K562 (cell line): ENCODE data around the gene CSF1R. TPM values are rescaled to one million over a fixed set of nuclear protein-coding genes. Genes with fewer than 3 reads are reported as not detected.

Source experiments
- ATAC-seq: fragments of 200-7000 bp; cut with Tn5 transposase; 3 replicates; pipeline ENCODE4 v1.9.1; 2020; ENCODE audit warnings: moderate library complexity
- BruUV-seq: library from RNA; stranded (reverse); fragments of 400-500 nt; replicated peaks from 2 replicates; lab custom pipeline; 2021; lab: Mats Ljungman, UMichigan
- CTCF ChIA-PET: fragments of 300-600 bp; formaldehyde crosslinking; extraction: SDS; loops from one replicate; lab custom pipeline; 2021; ENCODE audit warnings: low intra/inter-chr PET ratio; lab: Yijun Ruan, JAX
- POLR2A ChIA-PET: fragments of 300-600, 350-650 bp; sonication (Branson Sonifier 250); formaldehyde crosslinking; extraction: SDS; loops from one replicate; lab custom pipeline; 2021; ENCODE audit warnings: antibody characterized with exemption, inconsistent platforms; lab: Yijun Ruan, JAX
- DNase-seq, 4 experiments: peaks; one replicate each; pipeline versions ENCODE4 v3.0.0 to v3.0.0-alpha.2; 2011 to 2018; ENCODE audit warnings: low spot score in 3 of 4, mixed read lengths in 3 of 4; ENCODE audit errors: extremely low read depth in 1 of 4
- FAIRE-seq: peaks from 2 replicates; lab custom pipeline; 2011; peaks lifted over from hg19 to GRCh38; lab: Jason Lieb, UNC
- H2AFZ ChIP-seq: 2 replicates; pipeline ENCODE4 v1.6.0; 2011; ENCODE audit warnings: low read depth, low read length, control low read depth, inconsistent platforms
- H3K27ac ChIP-seq: fragments of 200-600 bp; 3 replicates; pipeline ENCODE4 v1.8.0; 2011; ENCODE audit warnings: low read depth, mild to moderate bottlenecking, control low read depth, inconsistent platforms, low read length, moderate library complexity, mixed read lengths; ENCODE audit errors: extremely low read depth
- H3K27me3 ChIP-seq, 2 experiments: fragments of 300-600 bp in 1 of 2; 2 replicates in 1 of 2; 3 replicates in 1 of 2; pipeline versions ENCODE4 v1.6.0 to v1.8.0; 2011; ENCODE audit warnings: inconsistent platforms in 2 of 2, low read length in 2 of 2, mild to moderate bottlenecking in 1 of 2, mixed read lengths in 1 of 2, moderate library complexity in 1 of 2; ENCODE audit not compliant: control insufficient read depth in 2 of 2, insufficient read depth in 2 of 2
- H3K36me3 ChIP-seq: fragments of 300-600 bp; 3 replicates; pipeline ENCODE4 v1.8.0; 2011; ENCODE audit warnings: mild to moderate bottlenecking, low read length, inconsistent platforms; ENCODE audit not compliant: control insufficient read depth, insufficient read depth
- H3K4me1 ChIP-seq, 2 experiments: fragments of 200-600 bp in 1 of 2; replicated peaks in 1 of 2; 2 replicates in 1 of 2; 3 replicates in 1 of 2; pipeline versions ENCODE4 v1.5.1 to v1.8.0; 2011; ENCODE audit warnings: inconsistent platforms in 2 of 2, low read length in 2 of 2, mild to moderate bottlenecking in 1 of 2, mixed read lengths in 1 of 2, moderate library complexity in 1 of 2; ENCODE audit not compliant: control insufficient read depth in 2 of 2, insufficient read depth in 2 of 2
- H3K4me2 ChIP-seq: 2 replicates; pipeline ENCODE4 v1.6.1; 2011; ENCODE audit warnings: low read length, control low read depth, inconsistent platforms, mixed read lengths; ENCODE audit not compliant: insufficient read depth
- H3K4me3 ChIP-seq: fragments of 200-600 bp; sonication (generic), shearing (Covaris generic); 2 replicates; pipeline ENCODE4 v1.5.1; 2016; ENCODE audit warnings: control low read depth, inconsistent platforms
- H3K79me2 ChIP-seq: fragments of 200-600 bp; 3 replicates; pipeline ENCODE4 v1.8.0; 2011; ENCODE audit warnings: low read length, inconsistent platforms; ENCODE audit not compliant: control insufficient read depth, insufficient read depth
- H3K9ac ChIP-seq, 2 experiments: 2 replicates each; pipeline versions ENCODE4 v1.6.0 to v1.6.1; 2011; ENCODE audit warnings: low read depth in 2 of 2, low read length in 2 of 2, control low read depth in 1 of 2, inconsistent platforms in 1 of 2, mild to moderate bottlenecking in 1 of 2, mixed read lengths in 1 of 2; ENCODE audit not compliant: insufficient read depth in 1 of 2
- H3K9me1 ChIP-seq: one replicate; pipeline ENCODE4 v1.6.0; 2011; ENCODE audit warnings: inconsistent platforms, mild to moderate bottlenecking, low read length, moderate library complexity; ENCODE audit not compliant: control insufficient read depth, insufficient read depth
- H3K9me3 ChIP-seq: replicated peaks from 2 replicates; pipeline ENCODE4 v1.5.1; 2011; ENCODE audit warnings: low read depth, low read length, inconsistent platforms; ENCODE audit not compliant: control insufficient read depth, insufficient read depth
- H4K20me1 ChIP-seq: replicated peaks from 2 replicates; pipeline ENCODE4 v1.6.1; 2011; ENCODE audit warnings: low read length, inconsistent platforms, mixed read lengths; ENCODE audit not compliant: control insufficient read depth, insufficient read depth
- ATF1 ChIP-seq, 2 experiments: fragments of 450-650 bp in 1 of 2; IDR thresholded peaks; 2 replicates each; pipeline ENCODE4 v1.6.1; 2016; ENCODE audit warnings: missing compliant biosample characterization in 1 of 2, missing genetic modification characterization in 1 of 2
- CBFA2T2 ChIP-seq: fragments of 450-650 bp; conservative IDR thresholded peaks from 2 replicates; pipeline ENCODE4 v1.6.1; 2017; ENCODE audit warnings: mild to moderate bottlenecking
- ELF2 ChIP-seq: fragments of 250-450 bp; sonication (Bioruptor Pico); IDR thresholded peaks from 2 replicates; pipeline ENCODE4 v1.5.0; 2021; ENCODE audit warnings: mild to moderate bottlenecking
- ETV1 ChIP-seq: fragments of 450-650 bp; conservative IDR thresholded peaks from 2 replicates; pipeline ENCODE4 v1.6.1; 2016; ENCODE audit warnings: missing genetic modification characterization, control low read depth, low read depth, missing compliant biosample characterization
- HIVEP1 ChIP-seq: fragments of 250-450 bp; sonication (Bioruptor Pico); IDR thresholded peaks from 2 replicates; pipeline ENCODE4 v1.4.0; 2020; ENCODE audit warnings: mild to moderate bottlenecking
- RAD21 ChIP-seq, 2 experiments: fragments of 250-450 bp in 1 of 2; fragments of 450-650 bp in 1 of 2; sonication (Bioruptor Pico) in 1 of 2; formaldehyde crosslinking in 1 of 2; IDR thresholded peaks in 1 of 2; conservative IDR thresholded peaks in 1 of 2; 2 replicates each; pipeline versions ENCODE4 v1.4.0 to v1.8.0; 2020 to 2022; ENCODE audit warnings: mild to moderate bottlenecking in 2 of 2, moderate library complexity in 1 of 2
- SRSF9 ChIP-seq: fragments of 200-400 bp; formaldehyde crosslinking; IDR thresholded peaks from 2 replicates; pipeline ENCODE4 v1.6.1; 2017; ENCODE audit warnings: low read depth, low read length, borderline replicate concordance
- WGBS: fragments of 100-300 bp; shearing (Covaris generic); methylation state at CpG from one replicate; pipeline ENCODE4 v1.1.6; 2016; ENCODE audit warnings: low coverage, mixed read lengths; ENCODE audit not compliant: insufficient coverage; ENCODE audit errors: missing lambda C conversion rate; 5-methylcytosine and 5-hydroxymethylcytosine counted together
- in situ Hi-C: fragments of 300-500 bp; cut with MboI; formaldehyde crosslinking; loops from 4 replicates; pipeline ENCODE4 v1.15.0; 2018; ENCODE audit warnings: inconsistent platforms, mixed read lengths
- intact Hi-C: fragments of 100-400 bp; cut with micrococcal nuclease; formaldehyde crosslinking; loops from 2 replicates; pipeline ENCODE4 v1.14.2; 2022
- polyA plus RNA-seq, 8 experiments: library from polyadenylated mRNA; depleted of rRNA in 4 of 8; stranded (reverse) in 5 of 8; unstranded in 3 of 8; fragments of >200 nt; fragmentation: Nextera tagmentation in 2 of 8; fragmentation: Illumina TruSeq in 1 of 8; extraction: Ambion mirVana in 2 of 8; extraction: Trizol in 1 of 8; gene quantifications; 2 replicates each; pipeline versions ENCODE4 v1.2.1 to v1.2.3, GENCODE V29; 2011 to 2014; ENCODE audit warnings: inconsistent platforms in 1 of 8, missing spikeins in 1 of 8
- total RNA-seq, 7 experiments: library from RNA; depleted of rRNA in 6 of 7; stranded (reverse); fragments of >200 nt in 6 of 7; fragmentation: Illumina TruSeq in 2 of 7; extraction: Trizol in 2 of 7; gene quantifications; 2 replicates each; pipeline versions ENCODE4 v1.2.1 to v1.2.3, GENCODE V29; 2011 to 2021; ENCODE audit warnings: low replicate concordance in 1 of 7
- TF ChIP-seq, protein P1 (sequence below), 2 experiments: fragments of 450-650 bp; formaldehyde crosslinking in 1 of 2; IDR thresholded peaks; 2 replicates each; pipeline versions ENCODE4 v1.4.0 to v1.6.1; 2014 to 2020; ENCODE audit warnings: mild to moderate bottlenecking in 2 of 2, borderline replicate concordance in 1 of 2, low read depth in 1 of 2
- TF ChIP-seq, protein P2 (sequence below), 3 experiments: IDR thresholded peaks in 2 of 3; conservative IDR thresholded peaks in 1 of 3; 2 replicates each; pipeline ENCODE4 v1.5.1; 2011 to 2012; ENCODE audit warnings: low read length in 3 of 3, mild to moderate bottlenecking in 3 of 3, control low read depth in 2 of 3, improper control_type of control experiment in 1 of 3, inconsistent platforms in 1 of 3, low read depth in 1 of 3, mixed read lengths in 1 of 3, moderate library complexity in 1 of 3; ENCODE audit not compliant: insufficient read depth in 2 of 3

CSF1R gene
- total and polyA plus RNA-seq, 9 of the 15 experiments (the other 6 are each of a cell fraction or from before 2014, with no cell fraction given) = 0.03 to 0.64 (median 0.20) TPM; not detected in 6

- ATAC-seq (peak; percentile 81), FAIRE-seq (no peak), DNase-seq (peak in 2 of 4 experiments; percentile 24 to 42)
- Histone ChIP-seq H3K9me1 (no peaks in the 10 kb centered on the region), H4K20me1 (no peaks in the 10 kb centered on the region; the same call in 1 of the 2 replicates), H3K36me3 (no peaks in the 10 kb centered on the region), H3K4me1 (peaks cover 0 to 7% of the 10 kb centered on the region in 2 experiments; a peak in 2 of 5 replicates), H3K4me3 (no peak overlapping the region), H3K9me3 (no peaks in the 10 kb centered on the region), H2AFZ (no peak overlapping the region), H3K27me3 (peaks cover 10 to 40% of the 10 kb centered on the region in 2 experiments), H3K4me2 (no peak overlapping the region), H3K9ac (peak overlapping the region in 1 of 2 experiments; percentile 55; a peak in 2 of 4 replicates), H3K79me2 (no peaks in the 10 kb centered on the region), H3K27ac (no peak overlapping the region)
- in situ Hi-C loops (no loop called here), intact Hi-C loops (loop anchor here (10.0 kb wide), 1 partner anchor 55 kb away; no protein-coding TSS in a partner anchor)
- POLR2A ChIA-PET = interaction anchor here (0.6 to 1.6 kb wide), 4 partner anchors 8 to 260 kb away, joined by 3 to 4 read pairs (median 4); no protein-coding TSS in a partner anchor
- 26% methylated on average over 15 of the region's 25 CpGs for WGBS
- CTCF ChIA-PET = no interaction called here
- BruUV-seq = no TSS peak
- TF ChIP-seq SRSF9 (no peak), HIVEP1 (CRISPR knock-in tag) (no peak), CBFA2T2 (no peak), ELF2 (CRISPR knock-in tag) (no peak), ATF1 (CRISPR knock-in tag; IDR thresholded peaks at IDR 0.05) (no peak), ATF1 (tag; IDR thresholded peaks at IDR 0.05) (peak; percentile 10; the same call in 1 of the 2 replicates), RAD21 (CRISPR knock-in tag; conservative IDR thresholded peaks at IDR 0.05 in 1 of 2, IDR thresholded peaks at IDR 0.05 in 1 of 2) (peak in 1 of 2 experiments; percentile 43; a peak in 2 of 4 replicates), ETV1 (tag) (no peak)
- TF ChIP-seq, protein P1, sequence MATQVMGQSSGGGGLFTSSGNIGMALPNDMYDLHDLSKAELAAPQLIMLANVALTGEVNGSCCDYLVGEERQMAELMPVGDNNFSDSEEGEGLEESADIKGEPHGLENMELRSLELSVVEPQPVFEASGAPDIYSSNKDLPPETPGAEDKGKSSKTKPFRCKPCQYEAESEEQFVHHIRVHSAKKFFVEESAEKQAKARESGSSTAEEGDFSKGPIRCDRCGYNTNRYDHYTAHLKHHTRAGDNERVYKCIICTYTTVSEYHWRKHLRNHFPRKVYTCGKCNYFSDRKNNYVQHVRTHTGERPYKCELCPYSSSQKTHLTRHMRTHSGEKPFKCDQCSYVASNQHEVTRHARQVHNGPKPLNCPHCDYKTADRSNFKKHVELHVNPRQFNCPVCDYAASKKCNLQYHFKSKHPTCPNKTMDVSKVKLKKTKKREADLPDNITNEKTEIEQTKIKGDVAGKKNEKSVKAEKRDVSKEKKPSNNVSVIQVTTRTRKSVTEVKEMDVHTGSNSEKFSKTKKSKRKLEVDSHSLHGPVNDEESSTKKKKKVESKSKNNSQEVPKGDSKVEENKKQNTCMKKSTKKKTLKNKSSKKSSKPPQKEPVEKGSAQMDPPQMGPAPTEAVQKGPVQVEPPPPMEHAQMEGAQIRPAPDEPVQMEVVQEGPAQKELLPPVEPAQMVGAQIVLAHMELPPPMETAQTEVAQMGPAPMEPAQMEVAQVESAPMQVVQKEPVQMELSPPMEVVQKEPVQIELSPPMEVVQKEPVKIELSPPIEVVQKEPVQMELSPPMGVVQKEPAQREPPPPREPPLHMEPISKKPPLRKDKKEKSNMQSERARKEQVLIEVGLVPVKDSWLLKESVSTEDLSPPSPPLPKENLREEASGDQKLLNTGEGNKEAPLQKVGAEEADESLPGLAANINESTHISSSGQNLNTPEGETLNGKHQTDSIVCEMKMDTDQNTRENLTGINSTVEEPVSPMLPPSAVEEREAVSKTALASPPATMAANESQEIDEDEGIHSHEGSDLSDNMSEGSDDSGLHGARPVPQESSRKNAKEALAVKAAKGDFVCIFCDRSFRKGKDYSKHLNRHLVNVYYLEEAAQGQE (IDR thresholded peaks at IDR 0.05; ENCODE audit: borderline replicate concordance) = peak; percentile 28; the same call in 1 of the 2 replicates
- TF ChIP-seq, protein P1 (CRISPR knock-in tag; IDR thresholded peaks at IDR 0.05; ENCODE audit: low read depth) = no peak
- TF ChIP-seq, protein P2, sequence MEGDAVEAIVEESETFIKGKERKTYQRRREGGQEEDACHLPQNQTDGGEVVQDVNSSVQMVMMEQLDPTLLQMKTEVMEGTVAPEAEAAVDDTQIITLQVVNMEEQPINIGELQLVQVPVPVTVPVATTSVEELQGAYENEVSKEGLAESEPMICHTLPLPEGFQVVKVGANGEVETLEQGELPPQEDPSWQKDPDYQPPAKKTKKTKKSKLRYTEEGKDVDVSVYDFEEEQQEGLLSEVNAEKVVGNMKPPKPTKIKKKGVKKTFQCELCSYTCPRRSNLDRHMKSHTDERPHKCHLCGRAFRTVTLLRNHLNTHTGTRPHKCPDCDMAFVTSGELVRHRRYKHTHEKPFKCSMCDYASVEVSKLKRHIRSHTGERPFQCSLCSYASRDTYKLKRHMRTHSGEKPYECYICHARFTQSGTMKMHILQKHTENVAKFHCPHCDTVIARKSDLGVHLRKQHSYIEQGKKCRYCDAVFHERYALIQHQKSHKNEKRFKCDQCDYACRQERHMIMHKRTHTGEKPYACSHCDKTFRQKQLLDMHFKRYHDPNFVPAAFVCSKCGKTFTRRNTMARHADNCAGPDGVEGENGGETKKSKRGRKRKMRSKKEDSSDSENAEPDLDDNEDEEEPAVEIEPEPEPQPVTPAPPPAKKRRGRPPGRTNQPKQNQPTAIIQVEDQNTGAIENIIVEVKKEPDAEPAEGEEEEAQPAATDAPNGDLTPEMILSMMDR (IDR thresholded peaks at IDR 0.05 in 2 of 3, conservative IDR thresholded peaks at IDR 0.05 in 1 of 3; ENCODE audit: insufficient read depth in 2 of 3, low read depth in 1 of 3, low read length in 3 of 3) = peak; percentile 34 to 53 (median 42); a peak in 4 of 6 replicates
Measured at GRCh38 chr5:150069672-150070627, 16.4 kb downstream of the CSF1R start.
